Smooth muscle cell of the brain vasculature (primary cell): ENCODE data around the gene FERMT3.

Experiments
- DNase-seq: peaks from one replicate; pipeline ENCODE4 v3.0.0-alpha.2; 2012; ENCODE audit warnings: low read depth, low spot score

The FERMT3 gene

GRCh38 chr11:64249038-64249437 is 42.5 kb downstream of the FERMT3 start:
- no peak for DNase-seq

- no peak for DNase-seq
Measured at GRCh38 chr11:64249563-64250414, 43.3 kb downstream of the FERMT3 start.

- no peak for DNase-seq
Measured at GRCh38 chr11:64250415-64251015, 44.0 kb downstream of the FERMT3 start.

- no peak for DNase-seq
Measured at GRCh38 chr11:64251016-64251752, 44.7 kb downstream of the FERMT3 start, which contains the start of gene PLCB3. TSS of gene PLCB3 (plus strand) at chr11:64251530. CDS start at chr11:64251650, 120 bp downstream.

- no peak for DNase-seq
Measured at GRCh38 chr11:64251753-64252002, 45.2 kb downstream of the FERMT3 start.

GRCh38 chr11:64252003-64252872 is 45.7 kb downstream of the FERMT3 start:
- DNase-seq = no peak

GRCh38 chr11:64253043-64253442 is 46.5 kb downstream of the FERMT3 start:
- DNase-seq = no peak

GRCh38 chr11:64253481-64253880 is 47.0 kb downstream of the FERMT3 start:
- DNase-seq = no peak

- DNase-seq = no peak
Measured at GRCh38 chr11:64254326-64254725, 47.8 kb downstream of the FERMT3 start.

GRCh38 chr11:64255135-64256128 is 48.9 kb downstream of the FERMT3 start:
- DNase-seq = no peak

- no peak for DNase-seq
Measured at GRCh38 chr11:64256300-64256699, 49.8 kb downstream of the FERMT3 start.

- DNase-seq = no peak
Measured at GRCh38 chr11:64258356-64258755, 51.8 kb downstream of the FERMT3 start.

GRCh38 chr11:64258946-64259532 is 52.5 kb downstream of the FERMT3 start:
- DNase-seq = no peak

- no peak for DNase-seq
Measured at GRCh38 chr11:64259533-64260067, 53.1 kb downstream of the FERMT3 start.

GRCh38 chr11:64260147-64260708 is 53.7 kb downstream of the FERMT3 start:
- DNase-seq = no peak

GRCh38 chr11:64261556-64262080 is 55.1 kb downstream of the FERMT3 start:
- no peak for DNase-seq

GRCh38 chr11:64262271-64263002 is 55.9 kb downstream of the FERMT3 start:
- DNase-seq = no peak
